PC-3 (cell line): ENCODE measurements around the gene DNAH17. TPM values are rescaled to one million over a fixed set of nuclear protein-coding genes. Genes with fewer than 3 reads are reported as not detected.

Experiments
- ATAC-seq: fragments of 200-7000 bp; cut with Tn5 transposase; 2 replicates; pipeline ENCODE4 v1.9.1; 2020; ENCODE audit warnings: mild to moderate bottlenecking, moderate library complexity
- BruUV-seq: library from RNA; stranded (reverse); fragments of 400-500 nt; replicated peaks from 2 replicates; lab custom pipeline; 2021; lab: Mats Ljungman, UMichigan
- CTCF ChIA-PET: fragments of 300-600 bp; sonication (Branson Sonifier 250); formaldehyde crosslinking; loops from one replicate; lab custom pipeline; 2022; ENCODE audit warnings: antibody characterized with exemption; lab: Charles Lee
- POLR2A ChIA-PET: fragments of 300-600 bp; sonication (Branson Sonifier 250); formaldehyde crosslinking; loops from one replicate; lab custom pipeline; 2022; ENCODE audit warnings: antibody characterized with exemption; ENCODE audit not compliant: unreplicated experiment; lab: Charles Lee
- DNase-seq: peaks from one replicate; pipeline ENCODE4 v3.0.0-alpha.2; 2015
- H2AFZ ChIP-seq: fragments of 300-600 bp; sonication (generic); 2 replicates; pipeline ENCODE4 v1.6.0; 2016; ENCODE audit warnings: antibody characterized with exemption, low read length
- H3F3A ChIP-seq: fragments of 300-600 bp; sonication (generic); one replicate; pipeline ENCODE4 v1.6.0; 2017; ENCODE audit warnings: antibody characterized with exemption, low read length, control low read depth, mild to moderate bottlenecking; ENCODE audit not compliant: unreplicated experiment
- H3K27ac ChIP-seq: fragments of 300-600 bp; sonication (generic); 2 replicates; pipeline ENCODE4 v1.5.1; 2016; ENCODE audit warnings: mild to moderate bottlenecking, low read length
- H3K27me3 ChIP-seq: fragments of 300-600 bp; sonication (generic); 2 replicates; pipeline ENCODE4 v1.6.1; 2016; ENCODE audit warnings: low read length, mixed read lengths
- H3K36me3 ChIP-seq: fragments of 300-600 bp; sonication (generic); 2 replicates; pipeline ENCODE4 v1.6.1; 2016; ENCODE audit warnings: low read depth, mixed run types, low read length, mixed read lengths
- H3K4me1 ChIP-seq: fragments of 300-600 bp; sonication (generic); 2 replicates; pipeline ENCODE4 v1.5.1; 2016; ENCODE audit warnings: low read length; ENCODE audit not compliant: insufficient read depth
- H3K4me2 ChIP-seq: fragments of 300-600 bp; sonication (generic); 2 replicates; pipeline ENCODE4 v1.6.0; 2016; ENCODE audit warnings: low read length
- H3K4me3 ChIP-seq: fragments of 300-600 bp; sonication (generic); 2 replicates; pipeline ENCODE4 v1.5.1; 2016; ENCODE audit warnings: mild to moderate bottlenecking, low read length, mixed read lengths
- H3K79me2 ChIP-seq: fragments of 300-600 bp; sonication (generic); 2 replicates; pipeline ENCODE4 v1.6.1; 2017; ENCODE audit warnings: low read length, mixed read lengths
- H3K9ac ChIP-seq: fragments of 300-600 bp; sonication (generic); 2 replicates; pipeline ENCODE4 v1.6.0; 2016; ENCODE audit warnings: mild to moderate bottlenecking, low read length
- H3K9me2 ChIP-seq: fragments of 300-600 bp; sonication (generic); replicated peaks from 2 replicates; pipeline ENCODE4 v1.6.1; 2016; ENCODE audit warnings: mixed run types, low read length, mixed read lengths
- H3K9me3 ChIP-seq: fragments of 300-600 bp; sonication (generic); 2 replicates; pipeline ENCODE4 v1.6.1; 2016; ENCODE audit warnings: low read length, mixed read lengths
- H4K20me1 ChIP-seq: fragments of 300-600 bp; sonication (generic); 2 replicates; pipeline ENCODE4 v1.6.1; 2016; ENCODE audit warnings: low read length, mixed read lengths
- EZH2 ChIP-seq: fragments of 300-600 bp; sonication (generic); IDR thresholded peaks from one replicate; pipeline ENCODE4 v1.6.1; 2017; ENCODE audit warnings: antibody characterized with exemption, mild to moderate bottlenecking, low read length; ENCODE audit not compliant: unreplicated experiment
- EZH2phosphoT487 ChIP-seq: fragments of 300-600 bp; sonication (generic); IDR thresholded peaks from 2 replicates; pipeline ENCODE4 v1.6.1; 2018; ENCODE audit warnings: mild to moderate bottlenecking, antibody characterized with exemption, low read length, borderline replicate concordance
- intact Hi-C: fragments of 100-400 bp; cut with micrococcal nuclease; formaldehyde crosslinking; loops from 2 replicates; pipeline ENCODE4 v1.9.0; 2023
- total RNA-seq: library from RNA; depleted of rRNA; stranded (reverse); fragments of >200 nt; gene quantifications from 2 replicates; pipeline ENCODE4 v1.2.3, GENCODE V29; 2014
- TF ChIP-seq, protein P1 (sequence below): fragments of 300-600 bp; sonication (generic); conservative IDR thresholded peaks from 2 replicates; pipeline ENCODE4 v1.5.1; 2017; ENCODE audit warnings: antibody characterized with exemption, low read depth, mild to moderate bottlenecking, low read length

Gene DNAH17
- total RNA-seq, 1 experiment from 2014 or later = 0.04 TPM

DNA sequence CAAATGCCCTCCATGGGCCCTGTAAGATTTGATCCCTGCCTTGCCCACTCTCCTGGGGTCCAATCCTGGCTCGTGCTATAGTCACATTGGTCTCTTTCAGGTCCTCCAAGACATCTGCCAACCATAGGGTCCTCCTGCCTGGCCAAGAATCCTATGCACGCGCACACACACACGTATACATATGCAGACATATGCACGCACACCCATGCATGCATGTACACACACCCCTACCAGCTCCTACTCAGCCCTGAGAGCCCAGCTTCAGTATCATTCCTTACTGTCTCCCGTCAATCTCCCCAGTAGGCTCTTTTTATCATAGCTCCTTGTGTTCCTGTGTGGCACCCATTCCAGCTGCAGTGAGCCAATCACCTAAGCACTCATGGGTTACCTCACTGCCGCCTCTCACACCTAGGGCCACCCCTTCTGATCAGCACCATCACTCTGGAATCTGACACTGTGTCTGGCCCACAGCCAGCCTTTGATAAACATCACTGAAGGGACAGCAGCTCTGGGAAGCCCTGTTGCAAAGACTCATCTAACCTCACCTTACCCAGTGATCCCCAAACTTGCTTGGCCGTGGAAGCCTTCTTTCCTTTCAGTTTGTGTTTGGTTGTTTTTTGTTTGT is 7.9 kb upstream of the DNAH17 start:
- no peak for ATAC-seq
- ChIA-PET CTCF (no interaction called here), POLR2A (no interaction called here)
- Histone ChIP-seq H3K4me3 (no peak overlapping the region), H3K79me2 (no peaks in the 10 kb centered on the region), H3K4me2 (no peak overlapping the region), H3K27ac (no peak overlapping the region), H3K36me3 (no peaks in the 10 kb centered on the region), H3F3A (no peaks in the 10 kb centered on the region), H3K9ac (no peak overlapping the region), H3K9me2 (no peaks in the 10 kb centered on the region), H4K20me1 (no peaks in the 10 kb centered on the region), H3K9me3 (no peaks in the 10 kb centered on the region), H2AFZ (no peak overlapping the region), H3K27me3 (peaks cover 26% of the 10 kb centered on the region; the same call in 1 of the 2 replicates), H3K4me1 (peaks cover 4% of the 10 kb centered on the region)
- DNase-seq = no peak
- intact Hi-C loops = no loop called here
- no TSS peak for BruUV-seq
- TF ChIP-seq EZH2phosphoT487 (no peak), EZH2 (no peak)
- TF ChIP-seq, protein P1, sequence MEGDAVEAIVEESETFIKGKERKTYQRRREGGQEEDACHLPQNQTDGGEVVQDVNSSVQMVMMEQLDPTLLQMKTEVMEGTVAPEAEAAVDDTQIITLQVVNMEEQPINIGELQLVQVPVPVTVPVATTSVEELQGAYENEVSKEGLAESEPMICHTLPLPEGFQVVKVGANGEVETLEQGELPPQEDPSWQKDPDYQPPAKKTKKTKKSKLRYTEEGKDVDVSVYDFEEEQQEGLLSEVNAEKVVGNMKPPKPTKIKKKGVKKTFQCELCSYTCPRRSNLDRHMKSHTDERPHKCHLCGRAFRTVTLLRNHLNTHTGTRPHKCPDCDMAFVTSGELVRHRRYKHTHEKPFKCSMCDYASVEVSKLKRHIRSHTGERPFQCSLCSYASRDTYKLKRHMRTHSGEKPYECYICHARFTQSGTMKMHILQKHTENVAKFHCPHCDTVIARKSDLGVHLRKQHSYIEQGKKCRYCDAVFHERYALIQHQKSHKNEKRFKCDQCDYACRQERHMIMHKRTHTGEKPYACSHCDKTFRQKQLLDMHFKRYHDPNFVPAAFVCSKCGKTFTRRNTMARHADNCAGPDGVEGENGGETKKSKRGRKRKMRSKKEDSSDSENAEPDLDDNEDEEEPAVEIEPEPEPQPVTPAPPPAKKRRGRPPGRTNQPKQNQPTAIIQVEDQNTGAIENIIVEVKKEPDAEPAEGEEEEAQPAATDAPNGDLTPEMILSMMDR = no peak

DNA sequence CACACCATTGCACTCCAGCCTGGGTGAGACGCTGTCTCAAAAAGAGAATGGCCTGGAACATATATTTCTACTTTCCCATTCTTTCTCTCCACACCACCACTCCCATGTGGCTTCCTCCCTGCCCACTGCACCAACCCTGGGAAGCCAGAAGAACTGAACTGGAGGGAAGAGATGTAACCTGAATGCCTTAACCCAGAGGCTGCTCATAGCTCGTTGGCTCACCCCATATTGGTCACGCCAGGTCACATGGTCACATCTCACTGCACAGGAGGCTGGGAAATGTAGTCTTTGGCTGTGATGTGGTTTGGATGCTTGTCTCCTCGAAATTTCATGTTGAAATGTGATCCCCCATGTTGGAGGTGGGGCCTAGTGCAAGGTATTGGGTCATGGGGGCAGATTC is 5.9 kb upstream of the DNAH17 start:
- CTCF ChIA-PET = no interaction called here
- TF ChIP-seq, protein P1 = no peak
- no peak for TF ChIP-seq EZH2
- TF ChIP-seq EZH2phosphoT487 = no peak

DNA sequence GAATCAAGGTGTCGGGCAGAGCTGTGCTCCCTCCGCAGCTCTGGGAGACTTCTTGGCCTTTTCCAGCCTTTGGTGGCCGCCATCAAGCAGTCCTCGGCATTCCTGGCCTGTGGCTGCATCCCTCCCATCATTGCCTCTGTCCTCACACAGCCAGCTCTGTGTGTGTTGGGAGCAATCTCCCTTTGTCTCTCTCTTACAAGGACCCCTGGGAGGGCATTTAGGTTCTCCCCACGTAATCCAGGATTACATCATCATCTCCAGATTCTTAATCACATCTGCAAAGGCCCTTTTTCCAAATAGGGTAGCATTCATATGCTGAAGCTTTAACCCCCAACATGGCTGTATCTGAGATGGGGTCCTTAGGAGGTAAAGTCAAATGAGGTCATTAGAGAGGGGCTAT is 4.1 kb upstream of the DNAH17 start:
- BruUV-seq = no TSS peak
- Histone ChIP-seq H3K9me2 (no peaks in the 10 kb centered on the region), H3K9ac (no peak overlapping the region), H3K4me3 (no peak overlapping the region), H3K79me2 (no peaks in the 10 kb centered on the region), H3K27me3 (peaks cover 14% of the 10 kb centered on the region; the same call in 1 of the 2 replicates), H3K27ac (no peak overlapping the region), H4K20me1 (no peaks in the 10 kb centered on the region), H3K4me2 (no peak overlapping the region), H3K4me1 (no peaks in the 10 kb centered on the region), H3F3A (no peaks in the 10 kb centered on the region), H3K36me3 (no peaks in the 10 kb centered on the region), H2AFZ (no peak overlapping the region), H3K9me3 (no peaks in the 10 kb centered on the region)
- POLR2A ChIA-PET = no interaction called here
- TF ChIP-seq, protein P1 = no peak
- TF ChIP-seq EZH2 = no peak
- TF ChIP-seq EZH2phosphoT487 = no peak
- intact Hi-C loops = no loop called here
- DNase-seq (no peak), ATAC-seq (no peak)
- CTCF ChIA-PET = no interaction called here

More for the DNA sequence above, 5.9 kb upstream of the DNAH17 start:
- no TSS peak for BruUV-seq
- intact Hi-C loops = no loop called here
- H3K27ac ChIP-seq = no peak overlapping the region
- no peaks in the 10 kb centered on the region for H4K20me1 ChIP-seq
- H3K27me3 ChIP-seq = peaks cover 26% of the 10 kb centered on the region; the same call in 1 of the 2 replicates
- no peak overlapping the region for H3K4me3 ChIP-seq
- H3K9ac ChIP-seq = no peak overlapping the region
- no peaks in the 10 kb centered on the region for H3F3A ChIP-seq
- peak; percentile 49; the same call in 1 of the 2 replicates for ATAC-seq
- no peaks in the 10 kb centered on the region for H3K36me3 ChIP-seq
- no peaks in the 10 kb centered on the region for H3K9me2 ChIP-seq
- no peaks in the 10 kb centered on the region for H3K4me1 ChIP-seq
- DNase-seq = peak; percentile 17
- H3K9me3 ChIP-seq = no peaks in the 10 kb centered on the region
- H3K79me2 ChIP-seq = no peaks in the 10 kb centered on the region
- H2AFZ ChIP-seq = no peak overlapping the region
- no peak overlapping the region for H3K4me2 ChIP-seq
- POLR2A ChIA-PET = no interaction called here
